Neuronal stem cell (in vitro differentiated cells): ENCODE results near the gene ZCCHC24.

Experiments
- DNase-seq: peaks from one replicate; pipeline ENCODE4 v3.0.0-alpha.2; 2013; ENCODE audit warnings: low spot score
- H2AFZ ChIP-seq: one replicate; pipeline ENCODE4 v1.6.1; 2013; ENCODE audit warnings: mild to moderate bottlenecking, low read length, inconsistent platforms
- H2AK5ac ChIP-seq: 2 replicates; pipeline ENCODE4 v1.6.1; 2013; ENCODE audit warnings: low read depth, mild to moderate bottlenecking, inconsistent platforms, low read length, moderate library complexity, mixed read lengths
- H2BK120ac ChIP-seq: 2 replicates; pipeline ENCODE4 v1.6.1; 2013; ENCODE audit warnings: low read depth, mild to moderate bottlenecking, inconsistent platforms, low read length, moderate library complexity, mixed read lengths
- H2BK12ac ChIP-seq: one replicate; pipeline ENCODE4 v1.6.1; 2013; ENCODE audit warnings: low read length, inconsistent platforms
- H2BK15ac ChIP-seq: 2 replicates; pipeline ENCODE4 v1.6.1; 2013; ENCODE audit warnings: mild to moderate bottlenecking, low read length, inconsistent platforms, mixed read lengths
- H2BK5ac ChIP-seq: one replicate; pipeline ENCODE4 v1.6.1; 2013; ENCODE audit warnings: inconsistent platforms, mild to moderate bottlenecking, low read length, moderate library complexity
- H3K14ac ChIP-seq: one replicate; pipeline ENCODE4 v1.6.1; 2013; ENCODE audit warnings: low read length, inconsistent platforms
- H3K18ac ChIP-seq: 2 replicates; pipeline ENCODE4 v1.6.1; 2013; ENCODE audit warnings: low read length, inconsistent platforms
- H3K23ac ChIP-seq: 2 replicates; pipeline ENCODE4 v1.6.1; 2013; ENCODE audit warnings: low read depth, mild to moderate bottlenecking, mixed read lengths, low read length, inconsistent platforms; ENCODE audit not compliant: poor library complexity
- H3K27ac ChIP-seq: replicated peaks from 3 replicates; pipeline ENCODE4 v1.5.1; 2013; ENCODE audit warnings: low read length, inconsistent platforms
- H3K27me3 ChIP-seq, 3 experiments: 2 replicates each; pipeline ENCODE4 v1.6.1; 2013; ENCODE audit warnings: low read length in 3 of 3, mild to moderate bottlenecking in 2 of 3, inconsistent platforms in 1 of 3, low read depth in 1 of 3, mixed read lengths in 1 of 3, moderate library complexity in 1 of 3; ENCODE audit not compliant: control insufficient read depth in 3 of 3, insufficient read depth in 3 of 3
- H3K36me3 ChIP-seq, 2 donors: replicated peaks in 1 of 2; 2 replicates each; pipeline ENCODE4 v1.6.1; 2013; ENCODE audit warnings: low read length in 2 of 2; ENCODE audit not compliant: control insufficient read depth in 2 of 2, insufficient read depth in 2 of 2
- H3K4ac ChIP-seq: 2 replicates; pipeline ENCODE4 v1.6.1; 2013; ENCODE audit warnings: inconsistent platforms, mild to moderate bottlenecking, low read length, moderate library complexity
- H3K4me1 ChIP-seq, 2 donors: 1 replicate in 1 of 2; 2 replicates in 1 of 2; pipeline ENCODE4 v1.6.1; 2013; ENCODE audit warnings: low read length in 2 of 2, low read depth in 1 of 2; ENCODE audit not compliant: control insufficient read depth in 2 of 2, insufficient read depth in 1 of 2
- H3K4me2 ChIP-seq: one replicate; pipeline ENCODE4 v1.6.1; 2013; ENCODE audit warnings: mild to moderate bottlenecking, low read length, inconsistent platforms; ENCODE audit not compliant: insufficient read depth, poor library complexity, severe bottlenecking
- H3K4me3 ChIP-seq, 2 donors: 2 replicates each; pipeline ENCODE4 v1.5.1; 2013; ENCODE audit warnings: low read length in 2 of 2, mild to moderate bottlenecking in 2 of 2, inconsistent platforms in 1 of 2, moderate library complexity in 1 of 2
- H3K79me1 ChIP-seq: one replicate; pipeline ENCODE4 v1.6.1; 2013; ENCODE audit warnings: low read depth, mild to moderate bottlenecking, inconsistent platforms, low read length, moderate library complexity
- H3K9ac ChIP-seq: one replicate; pipeline ENCODE4 v1.6.1; 2013; ENCODE audit warnings: mild to moderate bottlenecking, low read depth, low read length, inconsistent platforms; ENCODE audit not compliant: poor library complexity
- H3K9me3 ChIP-seq, 2 donors: replicated peaks in 1 of 2; 2 replicates each; pipeline versions ENCODE3 to v1.6.1; 2013; ENCODE audit warnings: low read length in 2 of 2, mild to moderate bottlenecking in 2 of 2, inconsistent platforms in 1 of 2, low read depth in 1 of 2, mixed read lengths in 1 of 2, moderate library complexity in 1 of 2; ENCODE audit not compliant: control insufficient read depth in 2 of 2, insufficient read depth in 1 of 2
- H4K8ac ChIP-seq: one replicate; pipeline ENCODE4 v1.6.1; 2013; ENCODE audit warnings: low read depth, mild to moderate bottlenecking, inconsistent platforms, low read length, moderate library complexity
- H4K91ac ChIP-seq: one replicate; pipeline ENCODE4 v1.6.1; 2013; ENCODE audit warnings: low read length, low read depth, mild to moderate bottlenecking, inconsistent platforms; ENCODE audit not compliant: poor library complexity
- WGBS, 2 donors: extraction: QIAGEN DNeasy Blood & Tissue Kit; methylation state at CpG; one replicate each; pipeline ENCODE4 v1.1.7; 2013; ENCODE audit warnings: missing lambda C conversion rate in 2 of 2, mixed read lengths in 1 of 2; ENCODE audit not compliant: insufficient read length in 2 of 2, insufficient replicate concordance in 1 of 2; ENCODE audit errors: extremely low coverage in 2 of 2; 5-methylcytosine and 5-hydroxymethylcytosine counted together

The ZCCHC24 gene

GRCh38 chr10:79406683-79407422, 38.6 kb downstream of the ZCCHC24 start:
- no CpG with 5 or more reads among the region's 13 CpGs for WGBS, 2 donors
- Histone ChIP-seq H2BK120ac (no peak overlapping the region), H3K4me2 (no peak overlapping the region), H3K18ac (peak overlapping the region; percentile 48), H2BK5ac (no peak overlapping the region), H3K79me1 (peaks cover 3% of the 10 kb centered on the region), H2BK15ac (peak overlapping the region; percentile 87), H3K23ac (peak overlapping the region; percentile 9), H2AK5ac (peak overlapping the region; percentile 79), H3K4me3 (peak overlapping the region in 1 of 2 donors; percentile 3), H3K27me3 (no peaks in the 10 kb centered on the region), H4K8ac (no peak overlapping the region), H3K4me1 (peaks cover 30 to 33% of the 10 kb centered on the region in 2 donors), H3K9ac (peak overlapping the region; percentile 47), H3K36me3 (no peaks in the 10 kb centered on the region), H3K27ac (no peak overlapping the region), H2AFZ (no peak overlapping the region), H3K14ac (no peak overlapping the region), H3K9me3 (no peaks in the 10 kb centered on the region), H2BK12ac (no peak overlapping the region), H4K91ac (peak overlapping the region; percentile 44), H3K4ac (no peak overlapping the region)
- DNase-seq: no peak

- Histone ChIP-seq H2BK15ac (no peak overlapping the region), H3K36me3 (no peaks in the 10 kb centered on the region), H2BK12ac (no peak overlapping the region), H2AFZ (no peak overlapping the region), H3K27me3 (no peaks in the 10 kb centered on the region), H4K8ac (no peak overlapping the region), H2BK120ac (no peak overlapping the region), H3K23ac (no peak overlapping the region), H3K18ac (no peak overlapping the region), H3K27ac (no peak overlapping the region), H3K9ac (no peak overlapping the region), H3K9me3 (no peaks in the 10 kb centered on the region), H3K4ac (no peak overlapping the region), H3K79me1 (peaks cover 3% of the 10 kb centered on the region), H4K91ac (no peak overlapping the region), H2BK5ac (peak overlapping the region; percentile 2), H3K4me2 (no peak overlapping the region), H3K14ac (no peak overlapping the region), H2AK5ac (no peak overlapping the region), H3K4me3 (no peak overlapping the region), H3K4me1 (peaks cover 30 to 33% of the 10 kb centered on the region in 2 donors)
- no CpG with 5 or more reads among the region's 8 CpGs for WGBS, 2 donors
- no peak for DNase-seq
These were observed 39.4 kb downstream of the ZCCHC24 start for GRCh38 chr10:79405995-79406515.

- Histone ChIP-seq H3K14ac (peak overlapping the region; percentile 59), H2AK5ac (peak overlapping the region; percentile 79), H2BK5ac (peak overlapping the region; percentile 2), H3K36me3 (no peaks in the 10 kb centered on the region), H3K4me2 (no peak overlapping the region), H4K8ac (no peak overlapping the region), H3K27me3 (no peaks in the 10 kb centered on the region), H3K4ac (no peak overlapping the region), H3K23ac (peak overlapping the region; percentile 6), H4K91ac (no peak overlapping the region), H3K18ac (peak overlapping the region; percentile 90), H2BK15ac (peak overlapping the region; percentile 16), H3K4me3 (no peak overlapping the region), H2BK120ac (peak overlapping the region; percentile 64), H3K79me1 (peaks cover 3% of the 10 kb centered on the region), H3K9me3 (no peaks in the 10 kb centered on the region), H2BK12ac (peak overlapping the region; percentile 67), H3K9ac (peak overlapping the region; percentile 56), H2AFZ (no peak overlapping the region), H3K4me1 (peaks cover 30 to 33% of the 10 kb centered on the region in 2 donors), H3K27ac (no peak overlapping the region)
- no peak for DNase-seq
- WGBS, 2 donors: no CpG with 5 or more reads among the region's 13 CpGs
These were observed 40.0 kb downstream of the ZCCHC24 start for GRCh38 chr10:79405221-79405994.

- peaks cover 3% of the 10 kb centered on the region for H3K79me1 ChIP-seq
- H2AK5ac ChIP-seq: peak overlapping the region; percentile 21
- peak overlapping the region; percentile 86 for H2AFZ ChIP-seq
- peaks cover 33 to 36% of the 10 kb centered on the region in 2 donors for H3K4me1 ChIP-seq
- no peak overlapping the region for H2BK120ac ChIP-seq
- H2BK15ac ChIP-seq: peak overlapping the region; percentile 4
- no peak overlapping the region for H3K23ac ChIP-seq
- H4K91ac ChIP-seq: no peak overlapping the region
- peak overlapping the region; percentile 58 for H2BK5ac ChIP-seq
- H3K4me3 ChIP-seq: no peak overlapping the region
- peak overlapping the region; percentile 71 for H3K27ac ChIP-seq
- WGBS, 2 donors: no CpG with 5 or more reads among the region's 5 CpGs
- no peak overlapping the region for H3K4ac ChIP-seq
- no peaks in the 10 kb centered on the region for H3K27me3 ChIP-seq
- H3K36me3 ChIP-seq: no peaks in the 10 kb centered on the region
- peak overlapping the region; percentile 92 for H3K18ac ChIP-seq
- H3K9ac ChIP-seq: no peak overlapping the region
- no peak overlapping the region for H3K4me2 ChIP-seq
- no peaks in the 10 kb centered on the region for H3K9me3 ChIP-seq
- H3K14ac ChIP-seq: peak overlapping the region; percentile 72
- no peak for DNase-seq
- no peak overlapping the region for H2BK12ac ChIP-seq
- no peak overlapping the region for H4K8ac ChIP-seq
These were observed 40.7 kb downstream of the ZCCHC24 start for GRCh38 chr10:79404690-79405131.
